DND-41 (cell line): ENCODE results near the gene FOXP1.
"Not testable (repeated sequence)": the region's sequence is repeated elsewhere in the genome, so short reads cannot be mapped to it uniquely, and the experiment has no call there.

Experiments
- ATAC-seq: fragments of 200-7000 bp; cut with Tn5 transposase; 3 replicates; pipeline ENCODE4 v1.9.1; 2021; ENCODE audit warnings: low read depth; ENCODE audit not compliant: insufficient read depth
- DNase-seq: peaks from one replicate; pipeline ENCODE4 v3.0.0-alpha.2; 2020
- H2AFZ ChIP-seq: 2 replicates; pipeline ENCODE4 v1.6.0; 2012; ENCODE audit warnings: low read depth, low read length
- H3K27ac ChIP-seq: 2 replicates; pipeline ENCODE4 v1.5.1; 2012; ENCODE audit warnings: low read length, inconsistent platforms
- H3K27me3 ChIP-seq: fragments of 200-600 bp; sonication (generic); 2 replicates; pipeline ENCODE4 v1.6.0; 2012; ENCODE audit warnings: low read length, mild to moderate bottlenecking, inconsistent platforms; ENCODE audit not compliant: insufficient read depth, poor library complexity
- H3K36me3 ChIP-seq: 2 replicates; pipeline ENCODE4 v1.5.1; 2012; ENCODE audit warnings: low read length, inconsistent platforms; ENCODE audit not compliant: insufficient read depth
- H3K4me1 ChIP-seq: 2 replicates; pipeline ENCODE4 v1.5.1; 2012; ENCODE audit warnings: mild to moderate bottlenecking, low read length; ENCODE audit not compliant: insufficient read depth
- H3K4me2 ChIP-seq: 2 replicates; pipeline ENCODE4 v1.6.0; 2012; ENCODE audit warnings: mild to moderate bottlenecking, moderate library complexity, low read length, inconsistent platforms; ENCODE audit not compliant: insufficient read depth
- H3K4me3 ChIP-seq, 2 experiments: fragments of 200-600 bp in 1 of 2; shearing (Covaris generic) in 1 of 2; 2 replicates each; pipeline ENCODE4 v1.5.1; 2012 to 2016; ENCODE audit warnings: inconsistent platforms in 2 of 2, low read length in 2 of 2, mild to moderate bottlenecking in 2 of 2, low read depth in 1 of 2, moderate library complexity in 1 of 2
- H3K79me2 ChIP-seq: 2 replicates; pipeline ENCODE4 v1.6.0; 2012; ENCODE audit warnings: low read length, inconsistent platforms; ENCODE audit not compliant: insufficient read depth
- H3K9ac ChIP-seq: 2 replicates; pipeline ENCODE4 v1.6.0; 2012; ENCODE audit warnings: low read depth, mild to moderate bottlenecking, inconsistent platforms, low read length, moderate library complexity
- H3K9me3 ChIP-seq: 2 replicates; pipeline ENCODE4 v1.5.1; 2012; ENCODE audit warnings: low read length, moderate library complexity, mild to moderate bottlenecking, inconsistent platforms; ENCODE audit not compliant: insufficient read depth, severe bottlenecking
- H4K20me1 ChIP-seq: 2 replicates; pipeline ENCODE4 v1.6.0; 2012; ENCODE audit warnings: low read length; ENCODE audit not compliant: insufficient read depth
- CTCF ChIP-seq: IDR thresholded peaks from 2 replicates; pipeline ENCODE4 v1.5.1; 2012; ENCODE audit warnings: borderline replicate concordance, low read length, moderate library complexity, mild to moderate bottlenecking; ENCODE audit not compliant: poor library complexity, severe bottlenecking; ENCODE audit errors: extremely low read depth
- EZH2 ChIP-seq: IDR thresholded peaks from 3 replicates; pipeline ENCODE4 v1.6.1; 2012; ENCODE audit warnings: borderline replicate concordance, low read depth, mild to moderate bottlenecking, moderate library complexity, low read length, inconsistent platforms; ENCODE audit not compliant: severe bottlenecking

The FOXP1 gene

GRCh38 chr3:71530903-71531530 lies 52.5 kb downstream of the FOXP1 start:
- Histone ChIP-seq H3K36me3 (0 out of 2 replicates have a peak, but pooled peaks cover 8% of the 10 kb centered on the region), H3K9ac (no peak overlapping the region), H3K27ac (no peak overlapping the region), H3K4me1 (no peaks in the 10 kb centered on the region), H3K4me3 (no peak overlapping the region), H3K27me3 (no peaks in the 10 kb centered on the region), H4K20me1 (no peaks in the 10 kb centered on the region; the same call in 1 of the 2 replicates), H3K79me2 (peaks cover 20% of the 10 kb centered on the region), H2AFZ (no peak overlapping the region), H3K4me2 (no peak overlapping the region), H3K9me3 (no peaks in the 10 kb centered on the region)
- no peak for TF ChIP-seq CTCF
- TF ChIP-seq EZH2, result no peak
- ATAC-seq (no peak), DNase-seq (no peak)

- DNase-seq (no peak), ATAC-seq (no peak)
- Histone ChIP-seq H3K36me3 (0 out of 2 replicates have a peak, but pooled peaks cover 8% of the 10 kb centered on the region), H4K20me1 (no peaks in the 10 kb centered on the region), H3K9ac (no peak overlapping the region), H3K4me1 (no peaks in the 10 kb centered on the region), H3K4me3 (no peak overlapping the region), H2AFZ (no peak overlapping the region), H3K79me2 (peaks cover 10% of the 10 kb centered on the region), H3K27me3 (no peaks in the 10 kb centered on the region), H3K4me2 (no peak overlapping the region), H3K9me3 (no peaks in the 10 kb centered on the region), H3K27ac (no peak overlapping the region)
- TF ChIP-seq CTCF (no peak), EZH2 (no peak)
These were observed 54.7 kb downstream of the FOXP1 start for GRCh38 chr3:71528816-71529215.

DNA sequence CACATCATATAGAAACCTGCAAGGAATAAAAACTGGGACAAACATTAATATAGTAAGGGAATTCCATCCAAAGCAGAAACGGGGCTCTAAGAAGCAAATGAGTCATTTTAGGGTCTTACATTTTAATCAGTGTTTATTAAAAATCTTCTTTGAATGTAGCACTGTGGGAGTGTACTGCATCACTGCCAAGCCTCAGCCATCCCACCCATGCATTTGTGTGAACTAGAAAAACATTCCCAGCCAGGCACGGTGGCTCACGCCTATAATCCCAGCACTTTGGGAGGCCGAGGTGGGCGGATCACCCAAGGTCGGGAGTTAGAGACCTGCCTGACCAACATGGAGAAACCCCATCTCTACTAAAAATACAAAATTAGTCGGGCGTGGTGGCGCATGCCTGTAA lies 57.1 kb downstream of the FOXP1 start:
- Histone ChIP-seq H3K36me3 (0 out of 2 replicates have a peak, but pooled peaks cover 12% of the 10 kb centered on the region), H3K79me2 (peaks cover 18% of the 10 kb centered on the region)
- H2AFZ ChIP-seq, H3K27ac ChIP-seq, ATAC-seq, H3K9me3 ChIP-seq, H3K4me3 ChIP-seq, H3K9ac ChIP-seq, H3K4me2 ChIP-seq, H4K20me1 ChIP-seq, DNase-seq, H3K4me1 ChIP-seq, H3K27me3 ChIP-seq: not testable (repeated sequence)

GRCh38 chr3:71525391-71525790 lies 58.1 kb downstream of the FOXP1 start:
- Histone ChIP-seq H3K4me2 (no peak overlapping the region), H3K79me2 (peaks cover 17% of the 10 kb centered on the region), H3K36me3 (0 out of 2 replicates have a peak, but pooled peaks cover 12% of the 10 kb centered on the region), H3K9me3 (no peaks in the 10 kb centered on the region), H2AFZ (no peak overlapping the region), H3K9ac (no peak overlapping the region), H3K4me1 (no peaks in the 10 kb centered on the region), H3K27ac (no peak overlapping the region), H3K4me3 (no peak overlapping the region), H3K27me3 (no peaks in the 10 kb centered on the region), H4K20me1 (peaks cover 6% of the 10 kb centered on the region; the same call in 1 of the 2 replicates)
- DNase-seq (no peak), ATAC-seq (no peak)
- TF ChIP-seq CTCF (no peak), EZH2 (no peak)
